ENCODE results near the gene GNS. TPM values are rescaled to one million over a fixed set of nuclear protein-coding genes. Genes with fewer than 3 reads are reported as not detected.

GNS gene
- total and polyA plus RNA-seq, 2 of the 4 experiments (the other 2 are of a cell fraction), result 60.4 to 80.7 TPM

DNA sequence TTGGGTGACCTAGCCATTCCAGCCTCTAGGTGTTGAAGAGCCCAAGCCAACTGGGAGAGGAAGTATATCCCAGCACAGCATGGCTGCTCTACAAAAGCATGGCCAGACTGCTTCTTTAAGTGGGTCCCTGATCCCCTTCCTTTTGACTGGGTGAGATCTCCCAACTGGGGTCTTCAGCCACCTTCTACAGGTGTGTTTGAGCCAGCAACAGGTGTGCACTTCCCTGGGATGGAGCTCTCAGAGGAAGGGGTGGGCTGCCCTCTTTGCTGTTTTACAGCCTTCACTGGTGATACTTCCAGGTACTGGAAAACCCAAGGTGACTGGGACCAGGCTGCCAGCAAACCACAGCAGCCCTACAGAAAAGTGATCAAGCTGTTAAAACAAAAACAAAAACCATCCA is 14.2 kb upstream of the GNS start:
- H3K4me1 ChIP-seq (ENCODE audit: control insufficient read depth, insufficient read depth, low read length), result no peaks in the 10 kb centered on the region
- no peak for TF ChIP-seq RCOR1 (IDR thresholded peaks at IDR 0.05; ENCODE audit: insufficient replicate concordance, low read length)
- TF ChIP-seq SMC3 (IDR thresholded peaks at IDR 0.05; ENCODE audit: low read depth, low read length), result no peak
- TF ChIP-seq MXI1 (IDR thresholded peaks at IDR 0.05; ENCODE audit: borderline replicate concordance, low read depth, low read length), result no peak
- no peak for TF ChIP-seq FOS (IDR thresholded peaks at IDR 0.05; ENCODE audit: low read depth, low read length)
- no peak for TF ChIP-seq ELK1 (IDR thresholded peaks at IDR 0.05; ENCODE audit: borderline replicate concordance, low read depth, low read length)
- TF ChIP-seq USF2 (IDR thresholded peaks at IDR 0.05; ENCODE audit: low read depth, low read length), result no peak
- TF ChIP-seq BHLHE40 (IDR thresholded peaks at IDR 0.05; ENCODE audit: low read depth, low read length), result no peak
- TF ChIP-seq RAD21 (IDR thresholded peaks at IDR 0.05; ENCODE audit: low read length), result no peak
- TF ChIP-seq CHD1 (IDR thresholded peaks at IDR 0.05; ENCODE audit: low read depth, low read length), result no peak
- TF ChIP-seq MAZ (IDR thresholded peaks at IDR 0.05; ENCODE audit: borderline replicate concordance, low read depth, low read length), result no peak
- no peak for TF ChIP-seq CEBPB (IDR thresholded peaks at IDR 0.05; ENCODE audit: low read depth, low read length)
- no peak for TF ChIP-seq MAFK (IDR thresholded peaks at IDR 0.05; ENCODE audit: low read depth, low read length)
- no peak for TF ChIP-seq NFE2L2 (IDR thresholded peaks at IDR 0.05; ENCODE audit: low read depth, low read length)
- no TSS peak for BruUV-seq (replicated peaks)

More for the DNA sequence above, 14.2 kb upstream of the GNS start:
- Histone ChIP-seq H2AK9ac (replicated peaks; ENCODE audit: low read depth, low read length, poor library complexity) (no peak overlapping the region), H3K27me3 (ENCODE audit: control insufficient read depth, insufficient read depth, low read length) (peaks cover 8% of the 10 kb centered on the region), H4K5ac (ENCODE audit: low read depth, low read length) (no peak overlapping the region), H2BK20ac (ENCODE audit: low read depth, low read length) (no peak overlapping the region), H3K36me3 (ENCODE audit: control insufficient read depth, insufficient read depth, low read length) (no peaks in the 10 kb centered on the region), H2BK5ac (ENCODE audit: low read depth, low read length, poor library complexity, severe bottlenecking) (no peak overlapping the region), H4K8ac (ENCODE audit: low read depth in 2 of 2, low read length in 2 of 2) (no peak overlapping the region), H3K9me3 (ENCODE audit: control insufficient read depth, insufficient read depth, low read length) (peaks cover 2% of the 10 kb centered on the region), H2BK15ac (ENCODE audit: low read depth, low read length) (no peak overlapping the region), H3K27ac (ENCODE audit: insufficient read depth, low read length) (no peak overlapping the region), H3K14ac (replicated peaks; ENCODE audit: low read depth, low read length) (no peak overlapping the region), H3K4ac (ENCODE audit: low read depth, low read length) (no peak overlapping the region), H3K79me1 (ENCODE audit: low read depth in 1 of 2, low read length in 2 of 2) (no peaks in the 10 kb centered on the region), H3K4me2 (ENCODE audit: low read depth, low read length) (no peak overlapping the region), H2BK120ac (ENCODE audit: low read depth, low read length) (no peak overlapping the region), H4K20me1 (ENCODE audit: insufficient read depth, low read length) (no peaks in the 10 kb centered on the region), H3K9ac (ENCODE audit: low read depth, low read length) (no peak overlapping the region), H3K18ac (ENCODE audit: low read depth, low read length) (no peak overlapping the region), H3K4me3 (ENCODE audit: insufficient read depth, low read depth, low read length) (no peak overlapping the region), H3K56ac (ENCODE audit: extremely low read depth, insufficient read depth, low read length) (no peak overlapping the region), H2AK5ac (ENCODE audit: low read depth, low read length) (no peak overlapping the region), H3K9me1 (ENCODE audit: insufficient read depth, low read length) (no peaks in the 10 kb centered on the region), H3K23ac (ENCODE audit: low read depth, low read length) (no peak overlapping the region), H2AFZ (replicated peaks; ENCODE audit: low read length, poor library complexity) (no peak overlapping the region), H4K91ac (ENCODE audit: insufficient read depth, low read depth, low read length) (no peak overlapping the region)
- ChIA-PET CTCF (no interaction called here), POLR2A (ENCODE audit: unreplicated experiment) (no interaction called here)
- in situ Hi-C loops (cut with MboI; ENCODE audit: low sequenced_read_pairs), result no loop called here
- intact Hi-C loops (cut with micrococcal nuclease), result no loop called here
- dilution Hi-C loops (cut with HindIII; ENCODE audit: low sequenced_read_pairs, unreplicated experiment), result no loop called here
- DNase-seq (no peak), ATAC-seq (ENCODE audit: low read depth) (no peak)

Measured in IMR-90 (cell line).